Esophagus muscularis mucosa (tissue), 4 donors: ENCODE measurements around the gene SPIN1. TPM values are rescaled to one million over a fixed set of nuclear protein-coding genes. Genes with fewer than 3 reads are reported as not detected.

Source experiments
- DNase-seq: peaks from one replicate; pipeline ENCODE4 v3.0.0-alpha.2; 2017; ENCODE audit errors: extremely low spot score
- H3K27ac ChIP-seq, 4 donors: fragments of 200-600 bp; sonication (generic); replicated peaks in 1 of 4; 1 replicate in 3 of 4; 2 replicates in 1 of 4; pipeline ENCODE4 v1.5.1; 2016 to 2019; ENCODE audit warnings: mild to moderate bottlenecking in 1 of 4
- H3K27me3 ChIP-seq, 4 donors: fragments of 200-600 bp; sonication (generic); one replicate each; pipeline versions ENCODE4 v1.5.1 to v1.6.0; 2016 to 2019
- H3K36me3 ChIP-seq, 4 donors: fragments of 200-600 bp; sonication (generic); one replicate each; pipeline ENCODE4 v1.5.1; 2016 to 2019
- H3K4me1 ChIP-seq, 4 donors: fragments of 200-600 bp; sonication (generic); one replicate each; pipeline ENCODE4 v1.5.1; 2016 to 2019
- H3K4me3 ChIP-seq, 4 donors: fragments of 200-600 bp; sonication (generic); 1 replicate in 2 of 4; 2 replicates in 2 of 4; pipeline ENCODE4 v1.5.1; 2016 to 2019; ENCODE audit warnings: mild to moderate bottlenecking in 4 of 4, moderate library complexity in 1 of 4
- H3K9me3 ChIP-seq, 4 donors: fragments of 200-600 bp; sonication (generic); 1 replicate in 3 of 4; 2 replicates in 1 of 4; pipeline ENCODE4 v1.5.1; 2016 to 2019
- EP300 ChIP-seq: sonication (generic); formaldehyde crosslinking; IDR thresholded peaks from one replicate; pipeline ENCODE4 v1.6.1; 2017; ENCODE audit warnings: antibody characterized with exemption
- POLR2A ChIP-seq: fragments of 450-650 bp; IDR thresholded peaks from one replicate; pipeline ENCODE4 v1.6.1; 2017; ENCODE audit warnings: antibody characterized with exemption, moderate library complexity, mild to moderate bottlenecking, low read depth
- POLR2AphosphoS5 ChIP-seq, 2 donors: sonication (generic); formaldehyde crosslinking; IDR thresholded peaks; one replicate each; pipeline ENCODE4 v1.6.1; 2017; ENCODE audit warnings: antibody characterized with exemption in 2 of 2
- WGBS: methylation state at CpG from one replicate; pipeline ENCODE4 v1.1.5; 2018; 5-methylcytosine and 5-hydroxymethylcytosine counted together
- intact Hi-C: fragments of 100-400 bp; cut with DNase I; formaldehyde crosslinking; loops from one replicate; pipeline ENCODE4 v1.15.1; 2023
- total RNA-seq, 4 donors: library from RNA; depleted of rRNA; stranded (reverse); fragments of >200 nt; gene quantifications; one replicate each; pipeline versions ENCODE4 v1.1.0 to v1.2.1, GENCODE V29; 2016
- TF ChIP-seq, protein P1 (sequence below), 3 experiments: fragments of 200-600 bp in 2 of 3; fragments of 450-650 bp in 1 of 3; sonication (generic) in 2 of 3; IDR thresholded peaks; one replicate each; pipeline ENCODE4 v1.5.1; 2017 to 2019; ENCODE audit warnings: antibody characterized with exemption in 3 of 3, mild to moderate bottlenecking in 2 of 3, moderate library complexity in 1 of 3

SPIN1 gene
- total RNA-seq, 4 donors from 2014 or later: 68.5 to 100 (median 81.5) TPM

DNA sequence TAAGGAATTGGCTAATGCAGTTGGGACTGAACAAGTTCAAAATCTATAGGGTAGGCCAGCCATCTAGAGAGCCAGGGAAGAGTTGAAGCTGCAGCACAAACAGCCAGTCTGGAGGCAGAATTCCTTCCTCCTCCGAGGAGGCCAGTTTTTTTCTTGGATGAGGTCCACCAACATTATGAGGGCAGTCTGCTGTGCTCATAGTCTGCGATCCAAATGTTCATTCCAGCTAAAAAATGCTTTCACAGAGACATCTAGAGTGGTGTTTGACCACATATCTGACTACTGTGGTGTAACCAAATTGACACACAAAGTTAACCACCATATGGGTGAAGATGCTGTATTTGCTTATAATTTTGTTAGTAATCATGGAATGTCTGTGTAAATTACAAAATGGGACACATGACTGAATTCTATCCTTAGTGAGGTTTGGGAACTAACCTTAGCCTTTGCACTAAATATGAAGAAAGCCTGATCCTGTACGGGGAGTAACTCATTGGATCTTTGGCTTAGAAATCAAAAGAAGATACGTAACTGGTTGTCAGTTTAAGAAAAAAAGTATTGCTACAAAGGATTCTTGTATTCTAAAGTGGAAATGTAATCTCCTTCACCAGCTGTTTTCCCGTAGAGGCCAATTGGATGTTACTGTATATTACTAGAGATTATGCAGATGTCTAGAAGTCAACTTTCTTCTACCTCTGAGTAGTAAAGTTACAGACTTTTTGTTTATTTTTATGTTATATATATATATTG lies 70.6 kb downstream of the SPIN1 start:
- DNase-seq: no peak
- H3K4me1 ChIP-seq: peaks cover 0 to 29% (median 23%) of the 10 kb centered on the region in 4 donors
- peaks cover 0 to 9% (median 0%) of the 10 kb centered on the region in 4 donors for H3K36me3 ChIP-seq
- no peak overlapping the region for H3K4me3 ChIP-seq
- intact Hi-C loops: no loop called here
- TF ChIP-seq, protein P1, sequence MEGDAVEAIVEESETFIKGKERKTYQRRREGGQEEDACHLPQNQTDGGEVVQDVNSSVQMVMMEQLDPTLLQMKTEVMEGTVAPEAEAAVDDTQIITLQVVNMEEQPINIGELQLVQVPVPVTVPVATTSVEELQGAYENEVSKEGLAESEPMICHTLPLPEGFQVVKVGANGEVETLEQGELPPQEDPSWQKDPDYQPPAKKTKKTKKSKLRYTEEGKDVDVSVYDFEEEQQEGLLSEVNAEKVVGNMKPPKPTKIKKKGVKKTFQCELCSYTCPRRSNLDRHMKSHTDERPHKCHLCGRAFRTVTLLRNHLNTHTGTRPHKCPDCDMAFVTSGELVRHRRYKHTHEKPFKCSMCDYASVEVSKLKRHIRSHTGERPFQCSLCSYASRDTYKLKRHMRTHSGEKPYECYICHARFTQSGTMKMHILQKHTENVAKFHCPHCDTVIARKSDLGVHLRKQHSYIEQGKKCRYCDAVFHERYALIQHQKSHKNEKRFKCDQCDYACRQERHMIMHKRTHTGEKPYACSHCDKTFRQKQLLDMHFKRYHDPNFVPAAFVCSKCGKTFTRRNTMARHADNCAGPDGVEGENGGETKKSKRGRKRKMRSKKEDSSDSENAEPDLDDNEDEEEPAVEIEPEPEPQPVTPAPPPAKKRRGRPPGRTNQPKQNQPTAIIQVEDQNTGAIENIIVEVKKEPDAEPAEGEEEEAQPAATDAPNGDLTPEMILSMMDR (IDR thresholded peaks at IDR 0.05): no peak
- TF ChIP-seq POLR2A (no peak), POLR2AphosphoS5 (IDR thresholded peaks at IDR 0.05) (no peak)
- no peak overlapping the region for H3K27ac ChIP-seq
- H3K9me3 ChIP-seq: no peaks in the 10 kb centered on the region
- H3K27me3 ChIP-seq: no peaks in the 10 kb centered on the region
- WGBS: 53% methylated on average over 5 of the region's 5 CpGs

DNA sequence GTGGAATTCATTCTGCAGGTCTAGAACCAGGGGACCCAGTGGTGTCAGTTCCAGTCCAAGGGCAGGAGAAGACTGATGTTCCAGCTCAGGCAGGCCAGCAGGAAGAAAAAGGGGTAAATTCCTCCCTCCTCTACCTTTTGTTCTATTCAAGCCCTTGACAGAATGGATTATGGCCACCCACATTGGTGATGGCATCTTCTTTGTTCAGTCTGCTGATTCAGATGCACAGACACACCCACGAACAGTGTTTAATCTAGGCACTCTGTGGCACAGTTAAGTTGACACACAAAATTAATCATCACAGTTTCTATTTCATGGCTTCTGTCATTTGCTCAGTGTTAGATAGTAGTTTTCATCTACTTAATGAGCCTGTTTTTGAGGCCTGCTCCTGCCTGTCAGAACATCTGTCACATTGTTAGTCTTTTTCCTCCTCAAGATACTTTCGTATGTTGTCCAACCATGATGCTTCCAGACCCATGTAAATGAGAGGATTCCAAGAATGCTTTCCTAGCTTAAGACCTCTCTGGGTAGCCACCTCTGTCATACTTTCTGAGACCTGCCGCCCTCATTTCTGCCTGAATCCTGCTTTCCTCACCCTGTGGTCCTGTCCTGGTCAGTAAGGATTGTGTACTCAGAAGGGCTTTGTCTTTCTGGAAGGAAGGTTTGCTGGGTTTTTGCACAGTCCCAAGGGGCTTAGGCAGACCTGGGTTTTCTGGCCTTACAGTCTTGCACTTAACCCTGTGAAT lies 72.5 kb downstream of the SPIN1 start:
- intact Hi-C loops: no loop called here
- no peak overlapping the region for H3K4me3 ChIP-seq
- no peaks in the 10 kb centered on the region for H3K9me3 ChIP-seq
- 84% methylated on average over 3 of the region's 3 CpGs for WGBS
- no peaks in the 10 kb centered on the region for H3K27me3 ChIP-seq
- peaks cover 0 to 9% (median 0%) of the 10 kb centered on the region in 4 donors for H3K36me3 ChIP-seq
- H3K4me1 ChIP-seq: peaks cover 0 to 32% (median 23%) of the 10 kb centered on the region in 4 donors
- H3K27ac ChIP-seq: no peak overlapping the region
- TF ChIP-seq POLR2A (no peak), POLR2AphosphoS5 (IDR thresholded peaks at IDR 0.05) (no peak), EP300 (no peak)
- TF ChIP-seq, protein P1 (IDR thresholded peaks at IDR 0.05): no peak
- no peak for DNase-seq

DNA sequence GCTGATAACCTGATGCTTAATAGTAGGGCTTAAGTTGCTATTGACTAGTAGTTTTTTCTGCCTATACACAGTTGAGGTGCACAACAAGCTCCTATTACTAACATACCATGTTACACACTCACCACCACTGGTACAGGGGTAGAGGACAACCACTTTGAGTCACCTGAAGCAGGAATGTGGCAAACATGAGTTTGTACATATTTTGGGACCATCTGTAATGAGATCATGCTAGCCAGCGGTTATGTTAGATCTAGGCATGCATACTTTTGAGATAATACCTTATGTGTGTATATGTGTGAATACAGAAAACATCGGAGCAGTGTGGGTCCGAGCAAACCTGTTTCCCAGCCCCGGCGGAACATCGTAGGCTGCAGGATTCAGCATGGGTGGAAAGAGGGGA lies 73.9 kb downstream of the SPIN1 start:
- WGBS: 94% methylated on average over 6 of the region's 6 CpGs
- Histone ChIP-seq H3K9me3 (no peaks in the 10 kb centered on the region), H3K27me3 (no peaks in the 10 kb centered on the region), H3K4me3 (no peak overlapping the region), H3K4me1 (peaks cover 0 to 32% (median 23%) of the 10 kb centered on the region in 4 donors), H3K27ac (no peak overlapping the region), H3K36me3 (peaks cover 0 to 9% (median 0%) of the 10 kb centered on the region in 4 donors)
- TF ChIP-seq, protein P1 (IDR thresholded peaks at IDR 0.05): no peak
- TF ChIP-seq POLR2A (no peak), EP300 (no peak), POLR2AphosphoS5 (IDR thresholded peaks at IDR 0.05) (no peak)
- DNase-seq: no peak
- intact Hi-C loops: no loop called here

DNA sequence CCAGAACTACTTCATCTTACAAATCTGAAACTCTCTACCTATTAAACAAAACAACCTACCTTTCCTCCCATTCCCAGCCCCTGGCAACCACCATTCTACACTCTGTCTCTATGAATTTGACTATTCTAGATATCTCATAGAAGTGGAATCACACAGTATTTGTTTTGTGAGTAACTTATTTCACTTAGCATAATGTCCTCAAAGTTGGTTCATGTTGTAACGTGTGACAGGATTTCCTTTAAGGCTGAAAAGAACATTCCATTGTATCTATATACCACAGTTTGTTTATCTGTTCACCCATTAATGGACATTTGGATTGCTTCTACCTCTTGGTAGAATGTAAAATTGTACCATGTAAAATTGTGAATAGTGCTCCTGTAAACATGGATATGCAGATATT lies 76.6 kb downstream of the SPIN1 start:
- Histone ChIP-seq H3K4me3 (no peak overlapping the region), H3K27ac (no peak overlapping the region), H3K9me3 (no peaks in the 10 kb centered on the region), H3K4me1 (peaks cover 0 to 16% (median 10%) of the 10 kb centered on the region in 4 donors), H3K27me3 (no peaks in the 10 kb centered on the region), H3K36me3 (peaks cover 9 to 27% (median 13%) of the 10 kb centered on the region in 4 donors)
- 82% methylated on average over 1 of the region's 1 CpG for WGBS
- DNase-seq: no peak
- no peak for TF ChIP-seq POLR2A
- TF ChIP-seq POLR2AphosphoS5 (IDR thresholded peaks at IDR 0.05): no peak
- no peak for TF ChIP-seq EP300
- TF ChIP-seq, protein P1 (IDR thresholded peaks at IDR 0.05): no peak
- intact Hi-C loops: no loop called here
